HG03354 (cell line): ENCODE results near the gene ADAM12.

ENCODE experiments used
- ATAC-seq: cut with Tn5 transposase; IDR thresholded peaks from one replicate; pipeline ENCODE4 v1.9.1; 2021; ENCODE audit warnings: mild to moderate bottlenecking; ENCODE audit not compliant: unreplicated experiment, poor library complexity, severe bottlenecking

ADAM12 gene

DNA sequence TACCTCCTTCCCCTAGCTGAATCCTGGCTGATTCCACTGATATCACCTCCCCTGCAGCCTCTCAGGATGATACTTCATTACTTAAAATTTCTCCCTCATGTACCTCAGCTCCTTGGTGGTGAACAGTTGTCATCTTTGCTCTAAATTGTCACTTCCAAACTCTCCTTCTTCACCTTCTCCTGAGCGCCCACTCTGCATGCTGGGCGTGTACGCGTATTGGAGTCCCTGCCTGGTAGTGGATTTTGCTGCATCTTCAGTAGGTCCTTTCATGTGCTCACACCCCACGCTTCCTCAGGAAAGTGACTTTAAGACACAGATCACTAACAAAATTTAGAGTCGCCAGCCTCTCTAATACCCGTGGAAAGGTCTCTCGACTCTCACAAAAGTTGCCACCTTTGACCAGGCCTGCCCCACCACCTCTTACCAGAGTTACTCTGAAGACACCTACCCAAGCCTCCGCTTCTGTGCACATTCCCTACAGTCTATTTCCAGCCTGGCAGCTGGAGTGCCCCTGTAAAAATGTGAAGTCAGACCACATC is 255.1 kb downstream of the ADAM12 start:
- ATAC-seq: no peak

DNA sequence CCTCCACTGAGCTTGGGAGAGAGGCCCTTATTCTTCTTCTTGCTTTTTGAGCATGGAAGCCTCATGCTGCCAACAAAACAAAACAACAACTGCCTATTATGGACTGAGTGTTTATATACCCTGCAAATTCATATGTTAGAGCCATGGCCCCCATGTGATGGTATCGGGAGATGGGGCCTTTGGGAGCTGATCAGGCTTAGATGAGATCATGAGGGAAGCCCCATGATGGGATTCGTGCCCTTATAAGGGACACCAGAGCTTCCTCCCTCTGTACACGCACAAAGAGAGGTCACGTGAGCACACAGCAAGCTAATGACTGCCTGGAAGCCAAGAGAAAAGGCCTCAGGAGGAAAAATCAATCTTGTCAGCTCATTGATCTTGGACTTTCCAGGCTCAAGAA is 256.9 kb downstream of the ADAM12 start:
- no peak for ATAC-seq

DNA sequence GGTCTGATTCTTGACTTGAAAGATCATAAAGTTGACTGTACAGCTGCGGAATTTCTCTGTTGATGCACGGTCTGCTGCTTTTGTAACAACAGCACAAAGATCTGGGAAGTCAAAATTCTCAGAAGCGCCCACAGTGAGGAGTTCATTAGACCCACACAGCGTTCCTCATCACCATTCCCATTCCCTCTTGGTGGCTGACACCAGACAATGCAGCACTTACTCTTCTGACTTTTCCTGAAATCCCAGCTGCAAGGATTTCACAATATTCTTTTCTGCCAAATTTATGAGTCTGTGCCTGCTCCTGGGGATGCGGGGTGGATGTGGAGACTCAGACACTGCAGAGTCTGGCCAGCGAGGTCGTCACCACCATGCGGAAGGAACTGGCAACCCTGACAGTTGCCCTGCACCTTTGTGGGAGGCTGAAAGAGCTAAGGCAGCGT is 258.0 kb downstream of the ADAM12 start:
- no peak for ATAC-seq

DNA sequence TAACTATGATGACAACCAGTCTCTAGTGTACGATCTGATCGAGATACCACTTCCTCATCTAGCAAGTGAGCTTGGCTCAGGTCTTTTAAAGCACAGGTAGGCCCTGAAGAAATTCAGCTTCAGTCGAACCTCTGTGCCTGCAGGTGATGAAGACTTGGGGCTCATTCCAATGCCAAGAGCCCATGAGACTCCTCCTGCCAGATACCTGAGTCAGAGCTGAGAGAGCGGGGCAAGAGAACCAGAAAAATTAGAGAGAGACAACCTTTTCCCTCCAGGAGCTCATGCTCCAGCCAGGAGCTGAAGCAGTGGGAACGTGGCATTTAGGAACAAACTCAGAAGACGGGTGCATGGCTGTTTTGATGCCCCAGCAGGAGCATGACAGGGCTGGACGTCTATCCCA is 259.3 kb downstream of the ADAM12 start:
- no peak for ATAC-seq

DNA sequence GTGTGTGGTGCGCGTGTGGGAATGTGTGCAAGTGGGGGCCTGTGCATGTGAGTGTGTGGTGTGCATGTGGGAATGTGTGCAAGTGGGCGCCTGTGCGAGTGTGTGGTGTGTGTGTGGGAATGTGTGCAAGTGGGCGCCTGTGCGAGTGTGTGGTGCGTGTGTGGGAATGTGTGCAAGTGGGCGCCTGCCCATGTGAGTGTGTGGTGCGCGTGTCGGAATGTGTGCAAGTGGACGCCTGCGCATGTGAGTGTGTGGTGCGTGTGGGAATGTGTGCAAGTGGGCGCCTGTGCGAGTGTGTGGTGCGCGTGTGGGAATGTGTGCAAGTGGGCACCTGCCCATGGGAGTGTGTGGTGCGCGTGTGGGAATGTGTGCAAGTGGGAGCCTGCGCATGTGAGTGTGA is 259.7 kb downstream of the ADAM12 start:
- ATAC-seq: no peak

DNA sequence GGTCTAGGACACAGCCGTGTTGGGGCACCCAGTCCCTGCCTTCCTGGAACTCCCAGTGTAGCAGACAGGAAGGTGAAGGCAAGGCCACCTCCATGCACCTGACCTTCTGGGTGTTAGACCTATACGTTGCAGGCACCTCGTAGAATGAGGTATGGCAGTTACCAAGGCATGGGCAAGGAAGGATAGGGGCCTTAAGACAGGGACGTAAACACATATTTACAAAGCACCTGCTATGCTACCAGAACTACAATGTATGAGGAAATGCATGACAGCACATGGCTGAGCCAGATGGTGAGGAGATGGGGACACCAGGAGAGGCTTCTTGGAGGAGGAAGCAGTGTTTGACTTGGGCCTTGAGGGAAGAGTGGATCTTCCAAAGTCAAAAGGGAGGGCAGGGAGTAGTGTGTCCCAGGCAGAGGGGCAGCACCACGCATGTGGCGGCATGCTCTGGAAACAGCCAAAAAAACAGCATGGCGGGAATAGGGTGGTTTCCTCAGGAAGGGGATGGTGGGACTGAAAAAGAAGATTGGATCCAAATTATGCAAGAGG is 260.7 kb downstream of the ADAM12 start:
- no peak for ATAC-seq

DNA sequence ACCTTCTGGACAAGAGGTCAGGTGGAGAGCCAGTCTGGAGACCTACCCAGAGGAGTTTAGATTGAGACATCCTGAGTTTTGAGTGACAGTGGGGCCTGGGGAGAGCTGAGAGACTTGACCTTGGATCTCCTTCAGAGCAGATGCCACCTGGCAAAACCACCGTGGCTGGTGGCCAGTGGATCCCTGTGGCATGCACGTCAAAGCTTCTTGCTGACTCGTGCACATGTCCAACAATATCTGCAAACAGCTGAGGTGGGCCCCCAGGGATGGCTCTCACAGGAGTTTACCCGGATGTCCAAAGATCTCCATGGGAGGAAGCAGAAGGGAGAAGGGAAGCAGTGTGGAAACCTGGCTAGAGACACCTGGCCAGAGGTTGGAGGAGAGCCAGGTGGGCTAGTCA is 261.4 kb downstream of the ADAM12 start:
- ATAC-seq: no peak

DNA sequence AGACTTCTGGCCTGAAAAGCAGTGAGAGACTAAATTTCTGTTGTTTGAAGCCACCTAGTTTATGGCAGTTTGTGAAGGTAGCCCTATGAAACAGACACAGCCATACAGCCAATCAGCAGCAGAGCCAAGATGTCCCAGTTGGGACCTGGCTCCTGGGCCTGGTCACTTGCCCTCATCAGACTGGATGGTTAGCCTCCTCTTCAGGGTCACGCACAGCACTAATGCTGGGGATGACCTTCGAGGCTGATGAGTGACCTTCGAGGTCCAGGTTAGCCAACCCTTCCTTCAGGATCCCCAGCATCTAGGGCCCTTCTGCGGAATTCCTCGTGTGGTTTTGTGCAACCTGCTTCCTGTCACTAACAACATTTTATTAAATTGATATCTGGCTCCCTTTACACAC is 262.3 kb downstream of the ADAM12 start:
- no peak for ATAC-seq

DNA sequence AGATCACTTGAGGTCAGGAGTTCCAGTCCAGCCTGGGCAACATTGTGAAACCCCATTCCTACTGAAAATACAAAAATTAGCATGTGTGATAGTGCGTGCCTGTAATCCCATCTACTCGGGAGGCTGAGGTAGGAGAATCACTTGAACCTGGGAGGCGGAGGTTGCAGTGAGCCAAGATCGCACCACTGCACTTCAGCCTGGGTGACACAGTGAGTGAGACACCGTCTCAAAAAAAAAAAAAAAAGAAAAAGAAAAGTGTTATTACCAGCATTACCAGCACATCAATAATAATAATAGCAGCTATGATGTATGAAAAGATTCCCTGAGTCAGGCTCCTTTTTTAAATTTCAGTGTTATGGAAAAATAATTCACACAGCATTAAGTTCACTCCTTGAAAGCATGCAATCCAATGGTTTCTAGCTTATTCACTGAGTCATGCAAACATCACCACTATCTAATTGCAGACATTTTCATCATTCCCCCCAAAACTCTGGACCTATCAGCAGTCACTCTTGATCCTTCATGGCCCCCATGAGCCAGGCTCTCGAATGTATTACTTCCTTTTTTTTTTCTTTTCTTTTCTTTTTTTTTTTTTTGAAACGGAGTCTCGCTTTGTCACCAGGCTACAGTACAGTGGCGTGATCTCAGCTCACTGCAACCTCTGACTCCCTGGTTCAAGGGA is 263.5 kb downstream of the ADAM12 start:
- no peak for ATAC-seq

DNA sequence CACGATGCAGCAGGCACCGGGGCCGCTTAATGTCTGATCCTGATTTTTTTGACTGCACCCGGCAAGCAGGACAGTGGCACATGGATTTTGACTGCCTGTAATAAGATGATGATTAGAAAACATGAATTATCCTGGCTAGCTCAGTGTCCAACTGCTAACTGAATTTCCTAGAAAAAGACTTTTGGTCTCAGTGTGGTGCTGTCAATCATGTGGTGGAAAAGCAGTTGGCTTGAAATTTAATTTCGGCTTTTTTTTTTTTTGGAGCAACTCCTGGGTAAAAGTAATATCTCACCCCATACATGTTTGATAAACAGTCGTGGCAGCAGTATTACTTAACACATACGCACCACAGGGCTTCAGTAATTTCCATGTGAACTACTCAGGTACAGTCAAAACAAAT is 264.2 kb downstream of the ADAM12 start:
- ATAC-seq: no peak

DNA sequence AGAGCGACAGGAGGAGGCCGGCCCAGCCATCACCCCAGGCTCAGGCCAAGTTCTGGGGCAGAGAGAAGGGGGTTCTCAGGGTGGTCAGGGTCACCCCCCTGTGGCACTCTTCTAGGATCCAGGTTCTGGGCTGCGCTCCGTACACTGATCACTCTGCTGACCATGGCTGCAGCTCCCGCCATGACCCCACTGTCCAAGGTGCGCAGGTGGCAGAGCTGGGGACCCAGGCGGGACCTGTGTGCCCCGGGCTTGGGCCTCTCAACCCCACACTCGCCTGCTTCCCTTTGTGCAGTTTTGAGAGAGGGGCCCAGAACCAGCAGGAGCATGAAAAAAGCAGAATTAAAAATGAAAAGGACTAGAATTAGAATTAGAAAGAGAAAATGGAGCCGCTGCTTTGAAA is 264.8 kb downstream of the ADAM12 start:
- no peak for ATAC-seq

DNA sequence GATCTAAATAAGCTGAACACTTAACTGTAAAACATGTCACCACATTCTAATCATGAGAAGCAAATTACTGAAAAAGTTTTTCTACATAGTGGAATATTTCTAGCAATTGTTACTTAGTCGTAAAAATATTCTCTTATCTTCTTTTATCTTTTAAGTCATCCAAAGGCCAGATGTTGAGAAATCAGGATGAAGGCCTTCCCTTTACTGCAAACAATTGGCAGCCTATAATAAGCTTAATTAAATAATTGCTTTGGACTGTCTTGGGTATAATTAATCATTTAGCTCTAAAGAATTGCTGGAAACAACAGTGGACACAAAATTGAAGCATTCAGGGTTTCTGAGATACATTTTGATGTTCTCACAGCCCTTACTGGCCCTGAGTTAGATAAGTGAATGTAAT is 265.4 kb downstream of the ADAM12 start:
- no peak for ATAC-seq

DNA sequence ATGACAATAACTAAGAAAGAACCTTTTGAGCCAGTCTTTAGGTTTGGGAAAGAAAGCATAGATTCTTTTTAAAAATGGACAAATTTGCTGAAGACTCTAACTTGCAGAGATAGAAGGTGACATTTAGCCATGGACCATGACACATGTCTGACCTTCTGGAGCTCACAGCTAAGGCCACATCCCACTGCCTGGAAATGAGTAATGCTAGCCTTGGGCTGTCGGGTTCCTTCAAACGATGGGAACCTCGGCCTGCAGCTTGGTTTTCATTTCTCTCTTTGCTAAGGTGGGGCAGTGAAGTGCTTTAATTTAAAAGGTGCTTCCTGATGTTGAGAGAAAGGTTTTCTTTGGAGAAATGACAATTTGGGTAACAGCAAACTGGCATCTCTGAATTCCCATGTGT is 268.7 kb downstream of the ADAM12 start:
- ATAC-seq: no peak

DNA sequence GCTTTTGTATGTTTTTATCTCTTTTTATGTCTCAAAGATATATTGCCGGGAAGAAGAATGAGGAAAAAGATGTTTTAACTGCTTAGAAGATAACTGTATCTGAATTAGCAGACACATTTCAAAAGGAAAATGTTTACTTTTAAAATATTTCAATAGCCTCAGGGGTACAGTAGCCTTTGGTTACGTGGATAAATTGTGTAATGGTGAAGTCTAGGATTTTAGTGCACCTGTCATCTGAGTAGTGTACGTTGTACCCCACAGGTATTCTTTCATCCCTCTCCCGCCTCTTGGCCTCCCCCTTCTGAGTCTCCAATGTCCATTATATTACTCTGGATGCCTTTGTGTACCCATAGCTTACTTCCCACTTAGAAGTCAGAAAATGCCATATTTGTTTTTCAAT is 269.8 kb downstream of the ADAM12 start:
- no peak for ATAC-seq

DNA sequence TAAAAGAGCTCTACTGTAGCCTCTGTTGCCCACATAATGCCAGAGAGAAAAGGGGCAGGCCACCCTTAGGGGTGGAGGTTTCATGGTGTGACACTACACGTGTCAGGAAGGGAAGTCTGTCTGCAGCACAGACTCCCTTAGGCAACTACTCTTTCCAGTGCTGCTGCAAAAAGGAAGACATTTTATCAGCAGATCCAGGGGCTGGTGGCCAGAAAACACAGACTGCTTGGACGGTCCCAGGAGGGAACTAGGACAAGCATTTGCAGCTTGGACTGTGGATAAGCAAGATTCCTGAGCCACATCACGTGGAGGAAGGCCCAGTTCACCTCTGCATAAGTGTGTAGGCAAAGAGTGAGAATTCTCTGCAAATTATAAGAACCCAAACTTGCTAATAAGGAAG is 271.1 kb downstream of the ADAM12 start:
- no peak for ATAC-seq

DNA sequence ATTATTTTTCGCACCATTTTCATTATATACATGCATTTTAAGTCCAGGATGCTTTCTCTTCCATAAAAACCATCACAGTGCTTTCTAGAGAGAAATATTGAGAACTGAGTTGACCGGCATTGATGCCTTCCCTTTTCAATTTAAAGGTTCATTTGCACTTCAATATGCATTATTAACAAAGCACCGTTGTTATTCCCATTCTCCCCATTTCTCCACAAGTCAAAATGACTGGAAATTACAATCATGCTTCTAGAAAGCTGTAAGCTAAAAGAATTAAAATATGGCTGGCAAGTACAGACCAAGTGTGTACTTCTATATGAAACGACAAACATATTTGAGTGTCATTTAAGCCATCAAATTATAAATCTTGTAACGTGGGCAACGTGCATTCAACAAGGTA is 272.4 kb downstream of the ADAM12 start:
- ATAC-seq: no peak

DNA sequence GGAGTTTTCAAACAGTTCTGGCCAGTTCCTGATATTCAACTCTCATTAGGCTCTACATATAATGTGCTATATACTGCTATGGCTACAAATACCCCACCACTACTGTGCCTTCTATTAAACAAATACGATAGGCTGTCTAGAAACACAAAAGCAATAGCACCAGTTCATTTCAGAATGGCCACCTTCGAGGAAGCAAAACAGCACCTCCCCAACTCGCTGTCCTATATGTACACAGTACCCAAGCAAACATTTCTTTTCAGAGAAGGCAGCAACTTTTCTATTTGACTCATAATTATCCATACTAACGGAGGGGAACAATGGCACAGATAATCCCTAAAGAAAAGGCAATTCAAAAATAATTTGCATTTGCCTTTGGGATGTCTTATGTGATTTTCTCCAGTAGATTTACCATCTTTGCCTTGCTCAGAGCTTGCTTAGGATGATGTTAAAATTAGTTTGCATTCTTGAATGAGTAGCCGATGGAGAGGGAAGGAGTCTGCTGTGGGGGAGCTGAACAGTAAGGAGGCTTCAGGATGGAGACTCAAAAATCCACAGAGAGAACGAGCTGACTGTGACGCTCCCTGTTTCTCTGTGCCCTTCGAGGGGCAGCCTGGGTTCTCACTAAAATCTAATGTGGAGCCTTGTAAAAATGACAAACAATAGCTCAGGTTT is 273.3 kb downstream of the ADAM12 start:
- ATAC-seq: no peak

DNA sequence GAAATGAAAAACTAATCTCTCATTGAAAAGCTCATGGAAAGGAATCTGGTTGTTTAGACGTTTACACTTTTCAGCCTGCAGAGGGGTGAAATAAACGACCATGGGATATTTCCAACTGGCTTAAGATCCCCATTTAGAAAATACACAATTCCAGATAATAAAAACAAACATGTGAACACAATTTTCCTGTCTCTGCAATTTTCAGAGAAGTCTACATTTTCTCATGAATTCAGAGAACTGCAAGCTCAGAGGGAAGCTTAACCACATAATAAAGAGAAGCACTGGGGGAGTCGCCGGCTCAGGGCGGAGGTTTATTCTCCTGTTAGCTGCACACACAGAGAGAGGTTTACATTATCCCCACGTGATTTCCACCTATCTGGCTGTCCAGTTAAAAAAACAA is 276.8 kb downstream of the ADAM12 start:
- ATAC-seq: no peak

DNA sequence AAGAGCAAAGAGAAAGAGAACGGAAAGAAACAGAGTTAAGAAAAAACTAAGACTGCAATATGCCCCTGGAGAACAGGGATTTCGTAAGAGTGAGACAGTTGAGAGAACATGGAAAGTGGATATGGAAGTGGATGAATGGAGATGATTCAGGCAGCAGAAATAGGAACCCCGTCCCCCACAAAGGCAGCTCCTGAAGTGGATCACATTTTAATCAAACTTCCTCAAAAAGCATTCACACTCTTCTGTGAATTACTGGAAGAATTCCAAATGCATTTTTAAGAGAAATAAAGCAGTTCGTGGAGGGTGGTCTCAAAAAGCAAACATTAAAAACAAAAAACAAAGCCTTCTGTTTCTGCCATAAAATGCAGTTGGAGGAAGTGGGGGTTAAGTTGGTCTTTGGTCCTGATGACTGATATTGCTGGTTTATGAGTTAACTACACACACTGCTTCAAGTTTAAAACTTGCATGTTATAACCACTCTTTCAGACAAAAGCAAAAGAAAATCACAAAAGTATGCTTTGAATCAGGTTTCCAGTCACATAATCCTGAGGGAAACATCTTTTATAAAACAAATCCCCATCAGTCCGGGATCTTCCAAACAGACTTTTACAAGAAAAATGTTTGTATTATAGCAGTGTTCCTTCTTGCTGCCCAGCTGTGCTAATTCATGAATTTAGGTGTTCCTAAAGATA is 277.6 kb downstream of the ADAM12 start:
- ATAC-seq: no peak

DNA sequence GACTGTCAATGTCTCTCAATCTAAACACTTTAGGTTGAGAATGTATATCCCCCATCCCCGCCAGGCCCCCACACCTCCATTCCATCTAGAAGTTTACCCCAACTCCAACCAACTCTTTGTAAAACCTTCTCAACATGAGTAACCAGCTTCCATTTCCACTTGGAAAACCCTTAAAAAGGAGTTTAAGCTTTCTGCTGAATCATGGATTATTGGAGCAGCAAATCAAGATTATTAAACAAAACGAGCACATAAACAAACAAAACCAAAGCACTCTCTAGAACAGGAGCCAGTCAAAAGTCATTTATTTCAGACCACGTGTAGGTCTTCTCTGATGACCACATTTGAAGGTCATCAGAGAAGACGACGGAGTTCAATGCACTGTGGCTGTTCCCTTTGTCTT is 278.4 kb downstream of the ADAM12 start:
- ATAC-seq: no peak

DNA sequence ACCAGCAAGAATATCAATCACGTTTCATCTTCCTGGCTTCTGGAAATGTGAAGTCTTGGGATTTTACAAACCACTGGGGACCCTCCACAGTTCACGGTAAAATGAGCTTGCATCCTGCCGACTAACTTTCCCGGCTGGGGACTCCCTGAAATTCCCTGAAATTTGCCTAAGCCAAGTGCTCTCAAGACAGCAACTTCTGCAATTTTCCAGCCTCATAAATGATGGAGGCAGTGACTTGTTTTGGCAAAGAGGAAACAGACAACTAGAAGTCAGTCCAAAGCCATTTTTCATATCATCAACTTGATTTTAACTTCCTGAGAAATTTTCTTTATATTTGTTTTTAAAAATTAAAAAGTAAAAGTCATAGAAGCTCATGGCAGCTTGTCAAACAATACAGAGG is 279.6 kb downstream of the ADAM12 start:
- ATAC-seq: no peak
